Muscle of back (tissue), 11 donors: Measurements from ENCODE around the gene CDH15. TPM values are rescaled to one million over a fixed set of nuclear protein-coding genes. Genes with fewer than 3 reads are reported as not detected.
"Not testable (repeated sequence)": the region's sequence is repeated elsewhere in the genome, so short reads cannot be mapped to it uniquely, and the experiment has no call there.

Source experiments
- DNase-seq, 3 donors: peaks; one replicate each; pipeline versions ENCODE4 v3.0.0 to v3.0.0-alpha.2; 2013
- polyA plus RNA-seq, 10 donors: library from polyadenylated mRNA; unstranded; fragments of 120-200 nt; gene quantifications; one replicate each; pipeline ENCODE4 v1.2.1, GENCODE V29; 2013; ENCODE audit not compliant: insufficient read length in 10 of 10

CDH15 gene
- polyA plus RNA-seq, 10 donors = 108 to 185 (median 151) TPM

GRCh38 chr16:89185887-89186592, 14.5 kb downstream of the CDH15 start:
- not testable (repeated sequence) for DNase-seq

- not testable (repeated sequence) for DNase-seq
These were observed 15.1 kb downstream of the CDH15 start for GRCh38 chr16:89186593-89187031.

GRCh38 chr16:89187032-89187769, 15.7 kb downstream of the CDH15 start:
- peak in 1 of 3 donors; percentile 59 for DNase-seq

- DNase-seq = no peak
These were observed 16.3 kb downstream of the CDH15 start for GRCh38 chr16:89187770-89188392.

- DNase-seq = not testable (repeated sequence)
These were observed 17.2 kb downstream of the CDH15 start for GRCh38 chr16:89188471-89189357.

- DNase-seq = no peak
These were observed 17.9 kb downstream of the CDH15 start for GRCh38 chr16:89189358-89190025.

GRCh38 chr16:89190150-89190958, 18.8 kb downstream of the CDH15 start:
- no peak for DNase-seq

GRCh38 chr16:89191033-89191900, 19.7 kb downstream of the CDH15 start:
- no peak for DNase-seq

GRCh38 chr16:89191901-89192185, 20.3 kb downstream of the CDH15 start:
- DNase-seq = no peak

GRCh38 chr16:89192186-89192955, 20.8 kb downstream of the CDH15 start:
- peak; percentile 61 to 77 (median 70) for DNase-seq

GRCh38 chr16:89192956-89193575, 21.5 kb downstream of the CDH15 start:
- peak in 1 of 3 donors; percentile 56 for DNase-seq

GRCh38 chr16:89193576-89194293, 22.2 kb downstream of the CDH15 start:
- no peak for DNase-seq

GRCh38 chr16:89194340-89195311, 23.1 kb downstream of the CDH15 start:
- DNase-seq = no peak

GRCh38 chr16:89195521-89196171, 24.1 kb downstream of the CDH15 start:
- no peak for DNase-seq

- no peak for DNase-seq
These were observed 25.6 kb downstream of the CDH15 start for GRCh38 chr16:89197033-89197632.
